Endometrium (tissue), 2 donors: ENCODE results near the gene TPR.
"Not testable (repeated sequence)": the region's sequence is repeated elsewhere in the genome, so short reads cannot be mapped to it uniquely, and the experiment has no call there.

Experiments
- FAIRE-seq: peaks from 2 replicates; lab custom pipeline; 2012; peaks lifted over from hg19 to GRCh38; lab: Jason Lieb, UNC
- donor health status: control.
- donor health status: control.

The TPR gene

GRCh38 chr1:186375152-186375928, at the start of gene TPR, which contains the start of gene ODR4:
TSS of gene TPR (minus strand) at chr1:186375253. CDS start at chr1:186375028, 225 bp downstream.
TSS of gene ODR4 (plus strand) at chr1:186375838. CDS start at chr1:186379786, 3,948 bp downstream.
- peak; percentile 95 for FAIRE-seq

GRCh38 chr1:186424539-186424938, 49.5 kb upstream of the TPR start:
- FAIRE-seq, result no peak

- no peak for FAIRE-seq
Measured at GRCh38 chr1:186421446-186421845, 46.4 kb upstream of the TPR start.

- FAIRE-seq, result peak; percentile 94
Measured at GRCh38 chr1:186420923-186421322, 45.9 kb upstream of the TPR start.

- FAIRE-seq, result no peak
Measured at GRCh38 chr1:186420311-186420710, 45.3 kb upstream of the TPR start.

- no peak for FAIRE-seq
Measured at GRCh38 chr1:186418503-186418902, 43.5 kb upstream of the TPR start.

- FAIRE-seq, result peak; percentile 35
Measured at GRCh38 chr1:186413319-186413718, 38.3 kb upstream of the TPR start.

GRCh38 chr1:186409091-186409490, 34.0 kb upstream of the TPR start:
- FAIRE-seq, result no peak

GRCh38 chr1:186404454-186405051, 29.5 kb upstream of the TPR start:
- FAIRE-seq, result peak; percentile 58

GRCh38 chr1:186403632-186404031, 28.6 kb upstream of the TPR start:
- no peak for FAIRE-seq

- FAIRE-seq, result not testable (repeated sequence)
Measured at GRCh38 chr1:186401446-186401845, 26.4 kb upstream of the TPR start.

GRCh38 chr1:186392711-186393110, 17.7 kb upstream of the TPR start:
- not testable (repeated sequence) for FAIRE-seq

- no peak for FAIRE-seq
Measured at GRCh38 chr1:186391841-186392240, 16.8 kb upstream of the TPR start.

- FAIRE-seq, result peak; percentile 26
Measured at GRCh38 chr1:186390925-186391324, 15.9 kb upstream of the TPR start.

- FAIRE-seq, result no peak
Measured at GRCh38 chr1:186386725-186387383, 11.8 kb upstream of the TPR start.

GRCh38 chr1:186375929-186376319, 871 bp upstream of the TPR start:
- FAIRE-seq, result no peak

- FAIRE-seq, result no peak
Measured at GRCh38 chr1:186374303-186375151, 526 bp downstream of the TPR start.

GRCh38 chr1:186347837-186348691, 27.0 kb downstream of the TPR start:
- not testable (repeated sequence) for FAIRE-seq

GRCh38 chr1:186340772-186341171, 34.3 kb downstream of the TPR start:
- no peak for FAIRE-seq

GRCh38 chr1:186337554-186337953, 37.5 kb downstream of the TPR start:
- FAIRE-seq, result peak; percentile 74

- no peak for FAIRE-seq
Measured at GRCh38 chr1:186330758-186331157, 44.3 kb downstream of the TPR start.
